ENCODE data around the gene G0S2.

G0S2 gene

GRCh38 chr1:209643285-209644020 lies 31.8 kb upstream of the G0S2 start:
- H3K27ac ChIP-seq = no peak overlapping the region

GRCh38 chr1:209645574-209646452 lies 29.4 kb upstream of the G0S2 start:
- TF ChIP-seq CTCF (IDR thresholded peaks at IDR 0.05) = no peak
- H3K27me3 ChIP-seq (ENCODE audit: control insufficient read depth, insufficient read depth, low read length) = no peaks in the 10 kb centered on the region
- no peak overlapping the region for H2AFZ ChIP-seq
- H3K9ac ChIP-seq = no peak overlapping the region
- H3K9me3 ChIP-seq (ENCODE audit: control insufficient read depth, low read length) = no peaks in the 10 kb centered on the region
- H3K36me3 ChIP-seq (ENCODE audit: control insufficient read depth, insufficient read depth, low read length) = no peaks in the 10 kb centered on the region
- H3K79me2 ChIP-seq = no peaks in the 10 kb centered on the region
- H3K4me1 ChIP-seq = peaks cover 4% of the 10 kb centered on the region
- H3K27ac ChIP-seq = no peak overlapping the region
- no peak overlapping the region for H3K4me2 ChIP-seq (ENCODE audit: low read length)
- H3K4me3 ChIP-seq (ENCODE audit: low read depth, low read length) = no peak overlapping the region

More at GRCh38 chr1:209643285-209644020, 31.8 kb upstream of the G0S2 start:
- no peaks in the 10 kb centered on the region for H3K79me2 ChIP-seq
- no peak for TF ChIP-seq CTCF (IDR thresholded peaks at IDR 0.05)
- H3K9me3 ChIP-seq (ENCODE audit: control insufficient read depth, low read length) = no peaks in the 10 kb centered on the region
- peaks cover 4% of the 10 kb centered on the region for H3K4me1 ChIP-seq
- H3K36me3 ChIP-seq (ENCODE audit: control insufficient read depth, insufficient read depth, low read length) = no peaks in the 10 kb centered on the region
- no peak overlapping the region for H3K4me2 ChIP-seq (ENCODE audit: low read length)
- no peak overlapping the region for H3K4me3 ChIP-seq (ENCODE audit: low read depth, low read length)
- no peaks in the 10 kb centered on the region for H3K27me3 ChIP-seq (ENCODE audit: control insufficient read depth, insufficient read depth, low read length)
- no peak overlapping the region for H3K9ac ChIP-seq
- H2AFZ ChIP-seq = no peak overlapping the region

- no peaks in the 10 kb centered on the region for H3K36me3 ChIP-seq (ENCODE audit: control insufficient read depth, insufficient read depth, low read length)
- no peaks in the 10 kb centered on the region for H3K79me2 ChIP-seq
- no peaks in the 10 kb centered on the region for H3K27me3 ChIP-seq (ENCODE audit: control insufficient read depth, insufficient read depth, low read length)
- H3K9me3 ChIP-seq (ENCODE audit: control insufficient read depth, low read length) = no peaks in the 10 kb centered on the region
- no peak overlapping the region for H2AFZ ChIP-seq
- no peak overlapping the region for H3K27ac ChIP-seq
- peaks cover 1% of the 10 kb centered on the region for H3K4me1 ChIP-seq
- no peak overlapping the region for H3K4me3 ChIP-seq (ENCODE audit: low read depth, low read length)
- no peak for TF ChIP-seq CTCF (IDR thresholded peaks at IDR 0.05)
- H3K4me2 ChIP-seq (ENCODE audit: low read length) = no peak overlapping the region
- no peak overlapping the region for H3K9ac ChIP-seq
Observed at GRCh38 chr1:209646558-209646957, 28.7 kb upstream of the G0S2 start.

GRCh38 chr1:209647156-209647555 lies 28.1 kb upstream of the G0S2 start:
- Histone ChIP-seq H3K9me3 (ENCODE audit: control insufficient read depth, low read length) (no peaks in the 10 kb centered on the region), H3K27me3 (ENCODE audit: control insufficient read depth, insufficient read depth, low read length) (no peaks in the 10 kb centered on the region), H3K9ac (no peak overlapping the region), H3K79me2 (no peaks in the 10 kb centered on the region), H2AFZ (no peak overlapping the region), H3K4me2 (ENCODE audit: low read length) (no peak overlapping the region), H3K36me3 (ENCODE audit: control insufficient read depth, insufficient read depth, low read length) (no peaks in the 10 kb centered on the region), H3K4me1 (no peaks in the 10 kb centered on the region), H3K4me3 (ENCODE audit: low read depth, low read length) (no peak overlapping the region), H3K27ac (no peak overlapping the region)
- no peak for TF ChIP-seq CTCF (IDR thresholded peaks at IDR 0.05)
